GM20000 (cell line): ENCODE data around the gene SNAPC5.
"Not testable (repeated sequence)": the region's sequence is repeated elsewhere in the genome, so short reads cannot be mapped to it uniquely, and the experiment has no call there.

Source experiments
- DNase-seq: peaks from one replicate; pipeline ENCODE4 v3.0.0; 2012; ENCODE audit warnings: low spot score
- CTCF ChIP-seq: IDR thresholded peaks from 2 replicates; pipeline ENCODE4 v1.5.1; 2012; ENCODE audit warnings: mild to moderate bottlenecking, control low read depth; ENCODE audit errors: extremely low read depth, missing control alignments

SNAPC5 gene

GRCh38 chr15:66461917-66462316 lies 35.6 kb downstream of the SNAPC5 start:
- no peak for DNase-seq
- TF ChIP-seq CTCF: no peak

GRCh38 chr15:66461294-66461693 lies 36.3 kb downstream of the SNAPC5 start:
- not testable (repeated sequence) for DNase-seq

- no peak for DNase-seq
- TF ChIP-seq CTCF: no peak
These were observed 37.5 kb downstream of the SNAPC5 start for GRCh38 chr15:66459818-66460615.

GRCh38 chr15:66456211-66456610 lies 41.4 kb downstream of the SNAPC5 start:
- no peak for TF ChIP-seq CTCF
- no peak for DNase-seq

GRCh38 chr15:66454143-66454542 lies 43.4 kb downstream of the SNAPC5 start:
- no peak for DNase-seq
- TF ChIP-seq CTCF: no peak

- DNase-seq: no peak
- peak; percentile 2 for TF ChIP-seq CTCF
These were observed 44.5 kb downstream of the SNAPC5 start for GRCh38 chr15:66452971-66453580.

GRCh38 chr15:66452420-66452819 lies 45.1 kb downstream of the SNAPC5 start:
- no peak for DNase-seq
- TF ChIP-seq CTCF: no peak
